GM13977 (cell line): ENCODE results near the gene FAM83G.

Source experiments
- DNase-seq: peaks from one replicate; pipeline ENCODE4 v3.0.0; 2012; ENCODE audit warnings: low spot score
- in situ Hi-C: fragments of 300-500 bp; cut with MboI; formaldehyde crosslinking; loops from one replicate; pipeline ENCODE4 v1.12.0; 2022; ENCODE audit warnings: low sequenced_read_pairs, low pct_unique_long_range_greater_than_20kb, mixed read lengths, inconsistent platforms; ENCODE audit not compliant: unreplicated experiment
- TF ChIP-seq, protein P1 (sequence below): IDR thresholded peaks from 2 replicates; pipeline ENCODE4 v1.5.1; 2012; ENCODE audit warnings: mild to moderate bottlenecking, control low read depth; ENCODE audit not compliant: insufficient read depth; ENCODE audit errors: extremely low read depth, missing control alignments

FAM83G gene

GRCh38 chr17:19002805-19003542 lies 1.6 kb downstream of the FAM83G start:
- no peak for DNase-seq
- in situ Hi-C loops = loop anchor here (25.0 kb wide), 1 partner anchor 191 kb away; no protein-coding TSS in a partner anchor
- TF ChIP-seq, protein P1, sequence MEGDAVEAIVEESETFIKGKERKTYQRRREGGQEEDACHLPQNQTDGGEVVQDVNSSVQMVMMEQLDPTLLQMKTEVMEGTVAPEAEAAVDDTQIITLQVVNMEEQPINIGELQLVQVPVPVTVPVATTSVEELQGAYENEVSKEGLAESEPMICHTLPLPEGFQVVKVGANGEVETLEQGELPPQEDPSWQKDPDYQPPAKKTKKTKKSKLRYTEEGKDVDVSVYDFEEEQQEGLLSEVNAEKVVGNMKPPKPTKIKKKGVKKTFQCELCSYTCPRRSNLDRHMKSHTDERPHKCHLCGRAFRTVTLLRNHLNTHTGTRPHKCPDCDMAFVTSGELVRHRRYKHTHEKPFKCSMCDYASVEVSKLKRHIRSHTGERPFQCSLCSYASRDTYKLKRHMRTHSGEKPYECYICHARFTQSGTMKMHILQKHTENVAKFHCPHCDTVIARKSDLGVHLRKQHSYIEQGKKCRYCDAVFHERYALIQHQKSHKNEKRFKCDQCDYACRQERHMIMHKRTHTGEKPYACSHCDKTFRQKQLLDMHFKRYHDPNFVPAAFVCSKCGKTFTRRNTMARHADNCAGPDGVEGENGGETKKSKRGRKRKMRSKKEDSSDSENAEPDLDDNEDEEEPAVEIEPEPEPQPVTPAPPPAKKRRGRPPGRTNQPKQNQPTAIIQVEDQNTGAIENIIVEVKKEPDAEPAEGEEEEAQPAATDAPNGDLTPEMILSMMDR = no peak

GRCh38 chr17:19001907-19002590 lies 2.5 kb downstream of the FAM83G start:
- TF ChIP-seq, protein P1 = no peak
- no peak for DNase-seq
- in situ Hi-C loops = loop anchor here (25.0 kb wide), 1 partner anchor 190 kb away; no protein-coding TSS in a partner anchor

DNA sequence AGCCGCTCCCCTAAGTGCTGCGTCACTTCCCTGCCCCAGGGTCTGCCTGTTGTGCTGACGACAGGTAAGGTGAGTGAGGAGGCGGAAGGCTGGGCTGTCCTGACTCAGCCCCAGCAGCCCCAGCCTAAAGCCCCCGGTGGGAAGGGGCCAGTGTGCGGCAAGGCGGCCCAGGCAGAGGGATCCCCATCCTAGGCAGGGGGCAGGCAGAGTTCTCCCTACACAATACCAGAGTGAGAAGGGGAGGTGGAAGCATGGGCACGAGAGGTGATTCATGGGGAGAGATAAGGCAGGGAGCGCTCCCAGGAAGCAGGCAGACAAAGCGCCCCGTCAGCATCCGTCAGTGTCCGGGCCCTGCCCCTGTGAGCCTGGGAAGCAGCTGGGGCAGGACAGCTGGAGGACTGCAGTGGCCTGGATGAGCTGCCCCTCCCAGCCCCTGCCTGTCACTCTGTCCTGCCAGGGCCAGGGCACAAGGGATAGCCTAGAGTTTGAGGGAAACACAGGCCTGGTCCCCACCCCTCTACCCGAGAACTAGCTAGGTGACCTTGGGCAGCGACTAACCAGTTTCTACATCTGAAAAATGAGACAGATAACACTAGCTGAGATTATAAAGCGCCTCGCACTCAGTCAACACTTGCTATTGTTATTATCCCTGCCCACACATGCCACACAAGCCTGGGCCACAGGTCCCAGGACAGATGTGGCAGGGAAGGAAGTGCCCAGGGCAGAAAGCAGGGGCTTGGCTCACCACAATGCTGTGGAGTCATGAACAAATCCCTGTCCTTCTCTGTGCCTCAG lies 3.8 kb downstream of the FAM83G start:
- TF ChIP-seq, protein P1 = no peak
- DNase-seq = no peak
- in situ Hi-C loops = loop anchor here (25.0 kb wide), 1 partner anchor 188 kb away; no protein-coding TSS in a partner anchor

DNA sequence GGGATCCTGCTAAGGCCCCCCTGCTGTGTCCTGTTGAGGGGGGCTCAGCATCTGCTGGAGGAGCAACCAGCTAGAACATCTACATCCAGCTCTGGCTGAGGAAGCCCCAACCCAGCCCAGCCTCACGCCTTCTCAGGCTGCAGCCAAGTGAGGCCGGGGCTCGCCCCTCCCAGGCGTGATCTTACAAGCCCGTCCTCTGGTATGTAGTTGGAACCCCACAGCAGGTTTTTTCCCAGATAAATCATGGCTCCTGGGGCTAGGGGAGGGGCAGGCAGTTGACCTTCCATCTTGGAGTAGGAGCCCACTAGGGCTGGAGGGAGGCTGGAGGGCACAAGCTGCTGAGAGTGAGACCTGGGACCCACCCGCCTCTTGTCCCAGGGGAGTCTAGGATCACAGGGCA lies 4.7 kb downstream of the FAM83G start:
- in situ Hi-C loops = loop anchor here (25.0 kb wide), 1 partner anchor 188 kb away; no protein-coding TSS in a partner anchor
- DNase-seq = no peak
- TF ChIP-seq, protein P1 = no peak

- TF ChIP-seq, protein P1 = no peak
- in situ Hi-C loops = no loop called here
- no peak for DNase-seq
Observed at GRCh38 chr17:18999394-18999793, 5.2 kb downstream of the FAM83G start.

DNA sequence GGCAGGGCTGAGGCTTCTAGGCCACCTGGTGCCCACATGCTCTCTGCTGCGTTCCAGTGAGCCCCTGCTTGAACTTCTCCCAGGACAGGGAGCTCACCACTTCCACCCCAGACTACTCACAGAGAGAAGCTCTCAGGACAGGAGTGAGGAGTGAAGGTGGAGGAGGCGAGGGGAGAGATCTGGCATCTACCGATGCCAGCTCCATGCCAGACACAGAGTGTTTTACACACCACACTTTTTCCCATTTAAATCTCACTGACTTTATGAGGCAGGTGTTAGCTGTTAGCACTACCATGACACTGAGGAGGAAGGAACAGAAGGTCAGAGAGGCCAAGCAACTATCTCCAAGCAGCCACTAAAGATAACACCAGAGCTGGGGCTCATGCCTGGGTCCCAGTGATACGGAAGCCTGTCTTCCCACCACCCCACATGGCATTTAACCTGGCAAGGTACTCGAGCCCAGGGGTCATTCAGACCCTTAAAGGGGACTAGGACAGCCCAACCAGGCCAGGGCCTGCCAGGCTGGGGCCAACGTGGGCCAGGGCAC lies 6.8 kb downstream of the FAM83G start:
- TF ChIP-seq, protein P1 = no peak
- no peak for DNase-seq

More for the DNA sequence above, 6.8 kb downstream of the FAM83G start:
- in situ Hi-C loops = no loop called here
